ENCODE results near the gene CRYBG2.

CRYBG2 gene

DNA sequence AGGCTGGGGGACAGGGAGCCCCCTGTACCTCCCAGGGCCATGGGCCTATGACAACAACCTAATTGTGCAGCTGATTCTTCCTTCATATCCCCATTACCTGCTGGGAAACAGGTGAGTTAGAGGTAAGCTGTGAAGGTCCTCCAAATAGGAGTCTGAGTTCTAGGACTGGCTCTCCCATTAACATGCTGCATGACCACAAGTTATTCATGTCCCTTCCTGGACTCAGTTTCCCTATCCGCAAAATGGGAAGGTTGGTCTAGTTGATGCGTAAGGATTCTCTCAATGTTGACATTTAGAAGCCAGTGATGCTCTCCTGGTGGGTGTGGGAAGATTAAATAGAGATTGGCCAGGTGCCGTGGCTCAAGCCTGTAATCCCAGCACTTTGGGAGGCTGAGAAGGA is 14.6 kb upstream of the CRYBG2 start:
- DNase-seq: no peak

DNA sequence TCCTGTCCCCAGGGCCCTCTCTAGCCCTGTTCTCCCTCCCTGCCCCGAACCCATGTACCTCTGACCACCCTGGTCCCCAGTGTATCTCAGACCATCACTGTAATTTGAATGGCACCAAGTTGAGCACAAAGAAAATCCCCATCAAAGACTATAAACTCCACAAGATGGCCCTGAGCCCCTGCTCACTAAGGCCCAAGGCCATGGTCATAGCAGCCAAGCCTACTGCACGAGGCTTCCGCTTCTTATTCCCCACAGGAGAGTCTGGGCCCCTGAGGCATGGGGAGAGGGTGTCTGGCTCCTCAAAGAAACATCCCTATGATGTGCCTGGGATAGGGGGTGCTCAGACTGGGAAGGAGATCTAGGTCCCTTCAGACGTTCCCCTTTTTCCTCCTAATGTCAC is 14.1 kb upstream of the CRYBG2 start:
- DNase-seq: no peak

DNA sequence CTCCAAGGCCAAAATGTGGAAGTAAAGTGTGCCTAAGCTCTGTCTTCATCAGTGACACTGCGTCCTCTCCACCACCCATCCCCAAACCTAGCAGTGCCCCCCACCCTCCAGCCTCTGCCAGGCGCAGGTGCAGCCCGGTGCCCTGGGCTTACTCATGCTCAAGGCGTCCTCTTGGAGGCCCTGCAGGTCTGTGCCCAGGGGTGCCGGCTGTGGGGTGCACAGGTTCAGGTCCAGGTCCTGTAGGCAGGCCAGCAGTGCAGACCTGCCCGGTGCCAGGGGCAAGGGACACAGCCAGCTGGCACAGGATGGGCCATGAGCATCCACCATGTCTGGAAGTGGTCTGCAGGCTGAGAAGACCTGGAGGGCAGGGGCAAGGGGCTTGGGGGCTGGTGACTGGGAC is 13.5 kb upstream of the CRYBG2 start:
- no peak for DNase-seq

DNA sequence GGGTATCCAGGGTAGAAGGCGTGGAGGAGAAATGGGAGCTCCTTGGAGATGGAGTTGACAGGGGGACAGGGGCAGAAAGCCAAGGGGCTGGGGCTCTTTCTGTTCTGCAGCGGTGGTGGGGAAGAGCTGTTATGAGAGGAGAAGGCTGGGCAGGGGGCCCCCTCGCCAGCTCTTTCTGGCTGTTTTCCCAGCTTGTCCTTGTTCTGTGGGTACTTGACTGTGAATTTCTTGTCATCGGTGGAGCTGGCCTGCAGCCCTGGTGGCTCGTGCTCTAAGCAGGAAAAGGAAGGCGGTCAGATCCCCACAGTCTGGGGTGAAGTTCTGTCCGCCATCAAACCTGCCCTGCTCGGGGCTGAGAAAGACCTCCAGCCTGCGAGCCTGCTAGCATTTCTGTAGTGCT is 11.0 kb upstream of the CRYBG2 start:
- peak in 7 of 58 donors; percentile 1 to 24 (median 14) for DNase-seq

DNA sequence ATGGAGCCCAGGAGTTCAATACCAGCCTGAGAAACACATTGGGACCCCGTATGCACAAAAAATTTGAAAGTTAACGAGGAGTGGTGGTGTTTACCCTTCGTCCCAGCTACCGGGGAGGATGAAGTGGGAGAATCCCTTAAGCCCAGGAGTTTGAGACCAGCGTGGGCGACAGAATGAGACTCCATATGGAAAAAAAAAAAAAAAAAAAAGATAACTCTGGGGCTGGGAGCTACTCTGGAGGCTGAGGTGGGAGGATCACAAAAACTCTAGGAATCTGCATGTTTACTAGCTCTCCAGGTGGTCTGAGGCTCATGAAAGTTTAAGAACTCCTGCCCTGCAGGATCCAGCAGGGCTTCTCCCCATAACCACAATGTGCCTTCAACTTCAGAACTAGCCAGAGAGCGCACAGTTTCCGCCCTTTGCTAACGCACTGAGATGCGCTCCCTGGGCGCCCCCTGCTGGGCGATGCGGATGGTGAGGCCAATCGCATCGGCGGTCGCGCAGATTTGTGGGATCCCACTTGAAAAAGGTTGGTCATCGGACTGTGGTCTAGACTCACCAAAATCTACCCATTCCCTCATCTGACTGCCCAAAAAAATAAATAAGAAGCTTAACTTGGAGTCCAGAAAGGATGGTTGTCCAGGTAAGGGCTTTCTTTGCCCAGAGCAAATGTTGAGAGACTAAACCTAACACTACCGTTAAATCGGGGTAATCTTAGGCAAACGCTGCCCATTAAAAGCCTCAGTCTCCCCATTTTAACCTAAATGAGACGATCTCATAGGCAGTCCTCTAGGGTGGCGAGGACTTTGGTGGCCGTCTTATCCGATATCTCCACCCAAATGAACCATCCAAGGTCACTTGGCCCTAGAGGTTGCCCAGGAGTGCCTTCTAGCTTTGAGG is 9.9 kb upstream of the CRYBG2 start:
- peak in 36 of 58 donors; percentile 1 to 62 (median 20) for DNase-seq

DNA sequence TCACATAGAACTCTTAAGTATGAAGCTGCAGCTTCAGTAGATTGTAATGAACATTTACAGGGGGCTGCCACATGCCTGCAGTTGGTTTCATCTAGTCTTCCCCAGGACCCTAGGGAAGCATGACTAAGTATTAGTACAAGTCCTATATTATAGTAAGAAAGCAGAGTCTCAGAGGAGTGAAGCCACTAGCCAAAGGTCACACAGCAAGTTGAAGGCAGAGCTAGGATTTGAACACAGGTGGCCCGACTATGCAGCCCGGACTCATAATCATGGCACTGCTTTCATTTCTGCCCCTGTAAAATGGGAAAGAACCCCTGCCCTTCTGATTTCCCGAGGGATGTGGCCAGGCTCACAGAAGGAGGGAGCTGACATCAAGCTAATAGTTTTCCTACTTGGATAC is 8.4 kb upstream of the CRYBG2 start:
- DNase-seq: no peak

DNA sequence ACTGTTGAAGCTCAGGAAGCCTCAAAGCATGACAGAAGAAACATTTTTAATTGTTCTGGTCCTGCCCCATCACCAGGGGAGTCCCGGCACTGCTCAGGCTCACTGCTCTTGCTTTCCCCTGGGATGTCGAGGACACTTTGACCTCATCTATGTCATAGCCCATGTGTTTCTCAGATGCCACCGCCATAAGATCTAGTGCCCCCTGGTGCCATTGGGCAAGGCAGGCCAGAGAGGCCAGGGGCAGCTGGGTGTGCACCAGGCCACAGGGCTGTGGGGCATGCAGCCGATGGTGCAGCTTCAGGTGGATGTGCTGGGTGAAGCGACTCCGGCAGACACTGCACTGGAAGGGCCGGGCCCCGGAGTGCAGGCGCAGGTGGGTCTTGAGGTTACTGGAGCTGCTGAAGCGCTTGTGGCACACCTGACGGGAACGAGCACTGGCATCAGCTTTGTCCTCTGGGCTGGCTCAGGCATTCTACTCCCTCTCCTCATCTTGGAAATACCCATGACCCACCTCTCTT is 7.7 kb upstream of the CRYBG2 start:
- no peak for DNase-seq

DNA sequence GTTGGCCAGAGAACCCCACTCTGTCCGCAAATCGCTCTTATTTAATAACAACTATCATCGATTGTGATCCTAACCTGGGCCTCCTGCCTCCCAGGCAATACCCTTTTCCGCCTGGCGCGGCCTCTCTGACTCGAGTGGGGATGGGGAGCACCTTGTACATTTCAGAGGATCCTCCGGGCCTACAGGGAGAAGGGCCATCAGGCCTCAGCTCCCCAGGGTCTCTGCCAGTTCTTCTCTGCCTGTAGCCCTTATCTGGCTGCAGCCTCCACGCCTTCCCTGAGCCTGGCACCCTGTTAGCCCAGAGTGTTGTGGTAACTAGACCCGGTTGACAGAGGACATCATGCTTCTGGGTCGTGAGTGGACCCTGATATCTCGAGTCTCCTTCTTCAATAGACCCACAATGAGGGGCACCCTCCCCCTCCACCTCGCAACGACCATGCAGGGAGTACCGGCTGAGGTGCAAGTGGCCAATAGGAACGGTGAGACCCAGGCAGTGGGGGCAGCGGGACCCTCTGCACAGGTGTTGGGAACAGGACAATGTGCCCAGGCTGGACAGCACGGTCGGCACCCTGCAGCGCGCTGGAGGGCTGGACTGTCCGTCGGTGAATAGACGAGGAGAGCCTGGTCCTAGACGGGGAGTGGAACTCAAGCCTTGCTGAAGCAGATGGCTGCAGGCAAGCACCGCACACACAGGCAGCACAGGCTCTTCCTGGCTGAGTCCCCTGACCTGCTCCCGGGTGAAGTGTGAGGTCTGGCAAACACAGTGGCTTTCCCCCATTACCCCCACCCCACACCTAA is 7.1 kb upstream of the CRYBG2 start:
- DNase-seq: no peak

DNA sequence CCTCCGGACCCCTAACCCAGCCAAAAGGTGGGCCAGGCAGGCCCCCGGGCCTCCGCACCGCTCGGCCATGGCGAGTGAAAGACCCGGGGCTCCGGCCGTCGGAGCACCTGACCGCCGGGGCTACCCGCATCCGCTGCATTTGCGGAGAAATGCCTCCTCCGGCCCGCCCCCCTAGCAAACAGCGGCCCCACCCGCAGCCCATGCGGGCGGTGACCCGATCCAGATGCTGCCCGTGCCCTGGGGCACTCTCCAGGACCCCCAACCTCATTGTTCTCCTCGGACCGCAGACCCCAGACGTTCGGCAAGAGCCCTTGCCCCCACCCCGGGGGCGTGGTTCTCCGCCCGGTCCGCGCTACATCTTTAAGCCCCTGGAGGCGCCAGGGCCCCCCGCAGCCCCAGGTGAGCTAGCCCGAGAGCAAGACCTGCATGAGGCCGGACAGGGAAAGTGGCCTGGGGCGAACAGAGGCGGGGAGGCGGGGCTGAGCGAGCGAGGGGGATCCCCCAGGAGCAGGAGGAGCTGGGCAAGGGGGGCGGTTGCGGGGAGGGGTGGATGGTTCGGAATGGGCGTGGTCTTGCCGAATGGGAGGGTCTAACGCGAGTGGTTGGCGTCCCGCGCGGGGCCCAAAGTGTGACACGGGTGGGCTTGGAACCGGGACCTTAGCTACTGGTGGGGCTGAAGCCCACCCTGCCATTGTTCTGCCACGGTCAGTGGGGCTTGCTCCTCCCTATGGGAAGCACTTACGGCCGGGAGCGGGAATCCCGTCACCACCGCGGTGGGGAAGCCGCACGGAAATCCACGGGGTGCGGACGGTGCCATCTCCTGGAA is 6.3 kb upstream of the CRYBG2 start:
- DNase-seq: peak in 1 of 58 donors; percentile 5

DNA sequence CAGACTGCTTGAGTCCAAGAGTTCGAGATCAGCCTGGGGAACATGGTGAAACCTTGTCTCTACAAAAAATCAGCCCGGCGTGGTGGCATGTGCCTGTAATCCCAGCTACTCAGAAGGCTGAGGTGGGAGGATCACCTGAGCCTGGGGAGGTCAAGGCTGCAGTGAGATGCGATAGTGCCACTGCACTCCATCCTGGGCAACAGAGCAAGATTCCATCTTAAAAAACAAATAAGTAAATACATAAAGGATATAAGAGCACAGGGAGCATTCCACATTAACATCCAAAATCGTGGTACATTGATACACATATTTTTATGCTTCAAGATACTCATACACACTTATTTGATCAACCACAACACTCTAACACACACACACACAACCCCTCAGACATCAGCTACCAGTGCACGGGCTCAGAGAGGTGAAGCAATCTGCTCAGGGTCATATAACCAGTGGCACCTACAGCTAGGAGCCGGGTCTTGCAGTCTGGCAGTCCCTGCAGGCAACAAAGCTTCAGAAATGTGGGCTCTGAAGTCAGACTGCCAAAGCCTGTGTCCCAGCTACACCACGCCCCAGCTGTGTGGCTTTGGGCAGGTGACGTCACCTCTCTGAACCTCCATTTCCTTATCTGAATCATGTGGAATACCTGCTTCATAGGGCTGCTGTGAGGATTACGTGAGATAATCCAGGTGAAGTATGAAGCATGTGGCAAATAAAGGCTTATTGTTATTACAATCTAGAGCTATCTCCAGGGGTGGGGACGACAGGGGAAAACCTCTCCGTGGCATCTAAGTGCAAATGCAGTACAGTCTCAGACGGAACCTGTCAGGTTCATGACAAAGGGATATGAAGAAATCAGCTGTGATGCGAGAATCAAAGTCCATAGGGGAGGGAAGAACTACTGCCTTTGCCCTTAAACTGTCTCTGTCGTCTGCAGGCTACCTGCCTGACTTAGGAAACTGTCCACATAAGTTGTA is 4.8 kb upstream of the CRYBG2 start:
- DNase-seq: no peak

DNA sequence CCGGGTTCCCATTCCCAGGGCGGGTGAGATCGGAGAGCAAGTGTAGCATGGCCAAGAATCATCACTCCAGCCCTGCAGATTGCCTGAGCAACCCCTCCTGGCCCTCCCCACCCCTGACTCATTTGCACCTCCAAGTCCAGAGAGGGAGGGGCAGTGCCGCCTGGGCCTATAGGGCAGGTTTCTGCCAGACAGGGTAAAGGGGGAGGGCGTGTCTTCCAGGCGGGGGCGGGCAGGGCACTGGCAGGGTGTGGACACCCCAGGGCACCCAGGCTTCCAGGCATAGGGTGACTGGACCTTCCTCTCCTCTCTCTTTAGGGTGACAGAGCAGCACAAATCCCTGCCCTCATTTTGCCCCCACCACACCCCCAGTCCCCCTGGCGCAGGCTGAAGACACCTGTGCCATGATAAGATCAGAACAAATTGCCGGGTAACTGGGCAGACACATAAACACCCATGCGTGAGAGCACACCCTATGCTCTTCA is 3.2 kb upstream of the CRYBG2 start:
- no peak for DNase-seq

DNA sequence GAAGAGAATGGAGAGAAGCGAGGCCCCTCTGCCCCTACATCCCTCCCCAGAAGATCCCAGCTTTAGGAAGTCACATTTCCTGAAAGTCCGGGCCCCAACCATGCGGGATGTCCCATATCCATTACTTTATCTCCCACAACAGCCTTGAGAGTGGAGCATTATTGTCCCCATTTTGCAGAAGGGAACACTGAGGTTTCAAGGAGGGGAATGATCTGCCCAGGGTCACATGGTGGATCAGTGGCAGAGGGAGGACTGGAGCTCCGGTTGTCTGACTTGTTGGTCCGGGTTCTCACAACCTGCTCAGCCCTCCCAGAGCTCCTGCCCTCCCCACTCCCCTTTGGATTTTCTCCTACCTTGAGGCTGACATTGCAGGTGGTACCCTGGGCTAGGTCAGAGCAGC is 2.2 kb upstream of the CRYBG2 start:
- DNase-seq: no peak

DNA sequence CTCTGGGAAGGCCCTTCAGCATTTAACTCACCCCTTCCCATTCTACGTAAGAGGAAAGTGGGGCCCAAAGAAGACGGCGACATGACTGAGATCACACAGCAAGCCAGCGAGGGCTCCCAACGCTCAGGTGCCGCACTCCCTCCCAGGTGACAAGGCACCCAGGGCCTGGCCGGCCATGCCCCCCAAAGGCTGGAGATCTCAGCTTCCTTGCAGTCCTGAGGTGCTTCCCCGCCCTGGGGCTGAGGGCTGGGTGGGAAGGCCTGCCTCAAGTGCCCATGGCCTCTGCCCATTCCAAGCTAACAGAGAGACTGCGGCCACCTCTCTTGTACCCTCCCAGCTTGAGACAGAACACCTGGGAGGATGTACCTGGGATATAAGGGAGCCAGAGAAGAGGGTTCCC is 1.0 kb upstream of the CRYBG2 start:
- DNase-seq: no peak

DNA sequence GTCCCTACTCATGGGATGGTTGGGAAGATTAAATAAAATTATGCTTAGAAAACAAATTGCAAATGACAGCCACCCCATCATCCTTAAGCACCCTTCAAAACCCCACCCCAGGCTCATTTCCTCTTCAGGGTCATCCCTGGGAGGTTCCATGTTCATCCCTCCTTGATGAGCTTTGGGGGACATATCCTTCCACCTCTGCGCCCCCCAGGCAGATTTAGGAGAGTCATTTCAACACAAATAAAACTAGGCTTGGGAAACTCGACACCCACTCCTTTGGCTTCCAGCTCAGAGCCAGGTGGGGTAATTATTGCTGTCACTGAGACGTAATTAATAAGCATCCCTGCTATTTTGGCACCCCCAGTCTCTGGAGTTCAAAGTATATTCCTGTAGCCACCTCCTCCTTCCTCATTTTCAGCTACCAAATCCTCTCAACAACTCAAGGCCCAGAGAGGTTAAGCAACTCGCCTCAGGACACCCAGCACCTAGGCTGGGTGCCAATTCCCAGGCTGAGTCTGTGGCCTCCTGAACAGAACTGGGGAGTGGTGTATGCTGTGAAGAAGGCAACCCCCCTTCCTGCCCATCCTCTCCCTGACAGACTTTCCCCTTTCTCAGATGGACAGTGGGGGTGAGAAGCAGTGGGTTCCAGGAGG is 595 bp downstream of the CRYBG2 start:
- DNase-seq: no peak

DNA sequence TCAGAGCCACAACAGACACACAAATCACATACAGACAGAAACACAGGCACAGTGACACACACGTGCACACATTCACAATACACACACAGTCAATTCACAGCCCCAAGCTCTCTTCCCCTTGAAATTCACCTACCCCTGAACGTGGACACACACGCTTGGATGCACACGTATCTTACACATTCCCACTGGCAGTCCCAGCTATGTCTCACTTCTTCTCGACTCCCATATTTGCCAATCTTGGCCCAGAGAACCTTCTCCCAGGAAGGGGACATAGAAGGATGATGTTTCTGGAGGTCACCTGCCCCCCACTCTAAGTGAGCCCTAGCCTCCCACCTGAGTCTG is 1.6 kb downstream of the CRYBG2 start:
- DNase-seq: no peak

DNA sequence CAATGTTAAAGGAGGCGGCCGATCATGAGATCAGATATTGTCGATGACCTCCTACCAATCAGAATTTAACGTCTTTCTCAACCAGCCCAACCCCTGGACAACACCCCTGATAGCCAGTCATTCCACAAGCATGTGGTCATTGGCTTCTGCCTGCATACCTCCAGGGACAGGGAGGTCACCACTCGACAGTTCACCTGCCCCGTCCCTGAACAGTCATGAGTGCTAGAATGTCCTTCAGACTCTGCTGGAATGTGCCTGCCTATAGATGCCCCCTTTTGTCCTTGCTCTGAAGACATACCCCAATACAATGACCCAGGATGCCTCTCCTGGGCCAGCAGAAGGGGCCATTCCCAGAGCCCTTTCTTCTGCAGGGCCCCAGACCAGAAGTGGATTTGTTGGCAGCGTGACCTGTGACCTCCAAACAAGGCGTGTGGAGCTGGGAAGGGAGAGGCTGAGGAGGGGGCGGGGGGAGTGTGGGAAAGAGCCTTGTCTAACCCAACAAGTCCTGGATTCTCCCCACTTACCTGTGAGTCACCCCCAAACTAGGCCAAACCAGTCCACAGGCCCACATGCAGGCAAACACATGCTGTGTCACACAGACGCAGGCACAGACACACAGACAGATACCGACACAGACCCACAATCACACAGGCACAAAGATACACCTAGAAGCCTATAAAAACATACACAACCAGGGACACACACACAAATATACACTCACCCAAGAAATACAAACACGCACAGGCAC is 2.2 kb downstream of the CRYBG2 start:
- DNase-seq: no peak

DNA sequence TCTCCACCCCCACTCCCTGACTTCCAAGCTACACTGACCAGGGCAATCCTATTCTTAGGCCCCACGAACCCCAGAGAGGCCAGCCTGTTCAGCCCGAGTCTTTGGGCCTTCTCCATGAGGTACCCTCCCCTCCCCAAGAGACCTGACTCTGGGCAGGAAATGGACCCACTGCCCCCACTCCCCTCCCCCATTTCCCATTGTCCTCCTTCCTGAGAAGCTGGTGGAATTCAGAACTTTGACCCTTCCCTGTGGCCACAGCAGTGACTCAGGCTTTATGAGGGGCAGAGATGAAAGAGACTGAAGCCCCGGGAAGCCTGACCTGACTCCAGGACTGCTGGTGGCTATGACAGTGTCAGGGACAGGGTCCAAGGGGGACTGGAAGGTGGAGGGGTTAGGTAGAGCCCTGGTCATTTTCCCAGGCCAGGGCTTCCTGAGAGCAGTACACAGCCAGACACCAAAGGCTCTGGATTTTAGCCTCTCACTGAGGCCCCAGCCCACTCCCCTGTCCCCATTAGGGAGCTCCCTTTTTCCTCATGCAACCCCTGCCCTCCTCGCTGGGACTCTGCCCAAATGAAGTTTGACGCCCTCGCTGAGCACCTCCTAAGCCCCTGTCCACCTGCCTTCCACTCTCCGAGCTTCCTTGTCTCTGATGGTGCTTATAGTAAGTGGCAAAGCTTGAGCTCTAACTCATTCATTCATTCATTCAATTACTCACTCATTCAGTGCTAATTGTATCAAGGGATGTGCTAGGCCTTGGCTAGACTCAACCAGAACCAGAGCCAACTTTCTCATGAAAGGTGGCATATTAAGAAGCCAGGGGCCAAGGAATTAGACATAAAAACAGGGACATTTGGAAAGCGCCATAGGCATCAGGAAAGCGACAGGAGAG is 3.0 kb downstream of the CRYBG2 start:
- DNase-seq: no peak

DNA sequence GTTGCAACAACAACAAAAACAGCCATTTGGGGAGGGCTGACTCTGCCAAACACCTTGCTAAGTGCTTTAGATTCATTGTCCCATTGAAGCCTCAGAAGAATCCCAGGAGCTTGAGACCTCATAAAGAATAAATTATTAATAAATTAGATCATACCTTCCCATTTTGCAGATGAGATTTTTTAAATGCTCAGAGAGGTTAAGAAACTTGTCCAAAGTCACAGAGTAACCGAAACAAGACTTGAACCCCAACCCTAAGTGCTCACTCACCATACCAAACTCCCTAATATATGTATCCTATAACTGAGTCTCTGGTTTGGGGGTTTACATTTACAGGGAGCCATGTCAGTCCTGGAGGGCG is 3.6 kb downstream of the CRYBG2 start:
- DNase-seq: no peak

All from anterior cingulate cortex (tissue), 58 donors.